Measurements from ENCODE around the gene MMP24OS.
"Not testable (repeated sequence)": the region's sequence is repeated elsewhere in the genome, so short reads cannot be mapped to it uniquely, and the experiment has no call there.

MMP24OS gene

GRCh38 chr20:35275741-35276251 is 2.1 kb downstream of the MMP24OS start:
- DNase-seq (ENCODE audit: low read depth, low spot score): no peak

- no peak for DNase-seq (ENCODE audit: low read depth, low spot score)
Measured at GRCh38 chr20:35274172-35275092, 3.5 kb downstream of the MMP24OS start.

- DNase-seq (ENCODE audit: low read depth, low spot score): no peak
Measured at GRCh38 chr20:35273449-35274171, 4.3 kb downstream of the MMP24OS start.

GRCh38 chr20:35271904-35272303 is 6.0 kb downstream of the MMP24OS start:
- no peak for DNase-seq (ENCODE audit: low read depth, low spot score)

GRCh38 chr20:35271073-35271882 is 6.6 kb downstream of the MMP24OS start:
- peak; percentile 43 for DNase-seq (ENCODE audit: low read depth, low spot score)

GRCh38 chr20:35270021-35270902 is 7.7 kb downstream of the MMP24OS start:
- DNase-seq (ENCODE audit: low read depth, low spot score): peak; percentile 64

- peak; percentile 95 for DNase-seq (ENCODE audit: low read depth, low spot score)
Measured at GRCh38 chr20:35269055-35269781, 8.7 kb downstream of the MMP24OS start.

- no peak for DNase-seq (ENCODE audit: low read depth, low spot score)
Measured at GRCh38 chr20:35267092-35267491, 10.8 kb downstream of the MMP24OS start.

GRCh38 chr20:35264755-35265154 is 13.2 kb downstream of the MMP24OS start:
- peak; percentile 92 for DNase-seq (ENCODE audit: low read depth, low spot score)

GRCh38 chr20:35263532-35264341 is 14.2 kb downstream of the MMP24OS start:
- DNase-seq (ENCODE audit: low read depth, low spot score): no peak

GRCh38 chr20:35262731-35263531 is 15.0 kb downstream of the MMP24OS start:
- DNase-seq (ENCODE audit: low read depth, low spot score): peak; percentile 95

- DNase-seq (ENCODE audit: low read depth, low spot score): peak; percentile 58
Measured at GRCh38 chr20:35262321-35262720, 15.6 kb downstream of the MMP24OS start.

GRCh38 chr20:35260426-35260825 is 17.5 kb downstream of the MMP24OS start:
- DNase-seq (ENCODE audit: low read depth, low spot score): peak; percentile 77

GRCh38 chr20:35257175-35257909 is 20.6 kb downstream of the MMP24OS start:
- DNase-seq (ENCODE audit: low read depth, low spot score): no peak

- DNase-seq (ENCODE audit: low read depth, low spot score): no peak
Measured at GRCh38 chr20:35254448-35254999, 23.4 kb downstream of the MMP24OS start.

GRCh38 chr20:35253010-35253409 is 24.9 kb downstream of the MMP24OS start:
- no peak for DNase-seq (ENCODE audit: low read depth, low spot score)

- DNase-seq (ENCODE audit: low read depth, low spot score): not testable (repeated sequence)
Measured at GRCh38 chr20:35252598-35252997, 25.3 kb downstream of the MMP24OS start.

All from ELF-1 (cell line).